Urinary bladder (tissue), 4 donors: Measurements from ENCODE around the gene KIF18A. TPM values are rescaled to one million over a fixed set of nuclear protein-coding genes. Genes with fewer than 3 reads are reported as not detected.
"Not testable (repeated sequence)": the region's sequence is repeated elsewhere in the genome, so short reads cannot be mapped to it uniquely, and the experiment has no call there.

Source experiments
- DNase-seq: peaks from one replicate; pipeline ENCODE4 v3.0.0-alpha.2; 2015; ENCODE audit errors: extremely low spot score
- H3K27ac ChIP-seq: one replicate; pipeline ENCODE4 v1.5.1; 2013; ENCODE audit warnings: low read depth, mild to moderate bottlenecking, moderate library complexity
- H3K36me3 ChIP-seq: one replicate; pipeline ENCODE4 v1.6.1; 2013; ENCODE audit warnings: mild to moderate bottlenecking, moderate library complexity; ENCODE audit not compliant: insufficient read depth
- H3K4me1 ChIP-seq: one replicate; pipeline ENCODE4 v1.6.1; 2013; ENCODE audit warnings: mild to moderate bottlenecking, moderate library complexity; ENCODE audit not compliant: insufficient read depth
- H3K4me3 ChIP-seq: one replicate; pipeline ENCODE4 v1.5.1; 2013; ENCODE audit warnings: low read depth, low read length
- WGBS: extraction: QIAGEN DNeasy Blood & Tissue Kit; methylation state at CpG from one replicate; pipeline ENCODE4 v1.1.7; 2013; 5-methylcytosine and 5-hydroxymethylcytosine counted together
- polyA plus RNA-seq: library from polyadenylated mRNA; stranded (reverse); fragments of 200-250 nt; gene quantifications from one replicate; pipeline ENCODE4 v1.2.3, GENCODE V29; 2013
- total RNA-seq: library from RNA; depleted of rRNA; stranded (reverse); fragments of >200 nt; gene quantifications from one replicate; pipeline ENCODE4 v1.2.3, GENCODE V29; 2014
- donor health status: healthy with polysubstance abuse.
- donor health status: healthy.

Gene KIF18A
- total and polyA plus RNA-seq, 2 donors = 0.28 to 17.8 TPM

GRCh38 chr11:28099715-28100114 is 8.2 kb downstream of the KIF18A start:
- no peaks in the 10 kb centered on the region for H3K4me1 ChIP-seq
- no peak for DNase-seq
- H3K27ac ChIP-seq = no peak overlapping the region
- no peak overlapping the region for H3K4me3 ChIP-seq
- H3K36me3 ChIP-seq = no peaks in the 10 kb centered on the region
- 67% methylated on average over 1 of the region's 1 CpG for WGBS

GRCh38 chr11:28098257-28098656 is 9.7 kb downstream of the KIF18A start:
- H3K4me3 ChIP-seq = no peak overlapping the region
- no peaks in the 10 kb centered on the region for H3K36me3 ChIP-seq
- 52% methylated on average over 1 of the region's 1 CpG for WGBS

GRCh38 chr11:28092786-28093185 is 15.2 kb downstream of the KIF18A start:
- no peak for DNase-seq
- H3K36me3 ChIP-seq = no peaks in the 10 kb centered on the region

More at GRCh38 chr11:28098257-28098656, 9.7 kb downstream of the KIF18A start:
- Histone ChIP-seq H3K27ac (no peak overlapping the region), H3K4me1 (no peaks in the 10 kb centered on the region)
- no peak for DNase-seq

GRCh38 chr11:28090052-28090749 is 17.8 kb downstream of the KIF18A start:
- Histone ChIP-seq H3K36me3 (no peaks in the 10 kb centered on the region), H3K27ac (no peak overlapping the region), H3K4me3 (no peak overlapping the region), H3K4me1 (no peaks in the 10 kb centered on the region)
- 82% methylated on average over 2 of the region's 2 CpGs for WGBS
- no peak for DNase-seq

More at GRCh38 chr11:28092786-28093185, 15.2 kb downstream of the KIF18A start:
- Histone ChIP-seq H3K4me1 (no peaks in the 10 kb centered on the region), H3K27ac (no peak overlapping the region), H3K4me3 (no peak overlapping the region)

GRCh38 chr11:28089378-28089777 is 18.6 kb downstream of the KIF18A start:
- H3K4me1 ChIP-seq = no peaks in the 10 kb centered on the region
- no peak overlapping the region for H3K27ac ChIP-seq
- H3K4me3 ChIP-seq = no peak overlapping the region
- 93% methylated on average over 5 of the region's 5 CpGs for WGBS
- H3K36me3 ChIP-seq = no peaks in the 10 kb centered on the region
- no peak for DNase-seq

GRCh38 chr11:28087693-28088092 is 20.3 kb downstream of the KIF18A start:
- not testable (repeated sequence) for DNase-seq, H3K36me3 ChIP-seq, H3K4me3 ChIP-seq, H3K4me1 ChIP-seq, H3K27ac ChIP-seq
- WGBS = 94% methylated on average over 3 of the region's 3 CpGs

GRCh38 chr11:28087192-28087591 is 20.8 kb downstream of the KIF18A start:
- DNase-seq, H3K27ac ChIP-seq, H3K36me3 ChIP-seq, H3K4me1 ChIP-seq, H3K4me3 ChIP-seq: not testable (repeated sequence)
- WGBS = 98% methylated on average over 1 of the region's 1 CpG

GRCh38 chr11:28086569-28086968 is 21.4 kb downstream of the KIF18A start:
- no peaks in the 10 kb centered on the region for H3K36me3 ChIP-seq
- 80% methylated on average over 1 of the region's 1 CpG for WGBS
- H3K4me3 ChIP-seq = no peak overlapping the region
- no peaks in the 10 kb centered on the region for H3K4me1 ChIP-seq
- no peak overlapping the region for H3K27ac ChIP-seq
- no peak for DNase-seq

GRCh38 chr11:28083118-28083517 is 24.8 kb downstream of the KIF18A start:
- Histone ChIP-seq H3K27ac (no peak overlapping the region), H3K36me3 (no peaks in the 10 kb centered on the region)
- WGBS = 98% methylated on average over 1 of the region's 1 CpG

GRCh38 chr11:28077521-28077920 is 30.4 kb downstream of the KIF18A start:
- WGBS = 94% methylated on average over 3 of the region's 3 CpGs
- H3K36me3 ChIP-seq = no peaks in the 10 kb centered on the region

More at GRCh38 chr11:28083118-28083517, 24.8 kb downstream of the KIF18A start:
- no peak for DNase-seq
- H3K4me1 ChIP-seq = no peaks in the 10 kb centered on the region
- H3K4me3 ChIP-seq = no peak overlapping the region

GRCh38 chr11:28072321-28072720 is 35.6 kb downstream of the KIF18A start:
- Histone ChIP-seq H3K4me3 (no peak overlapping the region), H3K27ac (no peak overlapping the region), H3K4me1 (no peaks in the 10 kb centered on the region), H3K36me3 (no peaks in the 10 kb centered on the region)
- 24% methylated on average over 2 of the region's 2 CpGs for WGBS
- no peak for DNase-seq

More at GRCh38 chr11:28077521-28077920, 30.4 kb downstream of the KIF18A start:
- no peaks in the 10 kb centered on the region for H3K4me1 ChIP-seq
- no peak overlapping the region for H3K27ac ChIP-seq
- DNase-seq = no peak
- H3K4me3 ChIP-seq = no peak overlapping the region

GRCh38 chr11:28071305-28071704 is 36.7 kb downstream of the KIF18A start:
- DNase-seq = no peak
- Histone ChIP-seq H3K27ac (no peak overlapping the region), H3K4me1 (no peaks in the 10 kb centered on the region), H3K36me3 (no peaks in the 10 kb centered on the region), H3K4me3 (no peak overlapping the region)
- WGBS = 98% methylated on average over 1 of the region's 1 CpG

GRCh38 chr11:28058333-28058732 is 49.6 kb downstream of the KIF18A start:
- Histone ChIP-seq H3K4me3 (no peak overlapping the region), H3K27ac (no peak overlapping the region), H3K36me3 (no peaks in the 10 kb centered on the region), H3K4me1 (no peaks in the 10 kb centered on the region)
- DNase-seq = no peak

GRCh38 chr11:28054821-28055220 is 53.1 kb downstream of the KIF18A start:
- Histone ChIP-seq H3K27ac (no peak overlapping the region), H3K4me1 (no peaks in the 10 kb centered on the region), H3K36me3 (no peaks in the 10 kb centered on the region), H3K4me3 (no peak overlapping the region)
- 96% methylated on average over 2 of the region's 2 CpGs for WGBS
- DNase-seq = no peak
